Measurements from ENCODE around the gene NUDT14. TPM values are rescaled to one million over a fixed set of nuclear protein-coding genes. Genes with fewer than 3 reads are reported as not detected.

Gene NUDT14
- total RNA-seq, 1 experiment from 2014 or later: 13.6 TPM

- no peak for DNase-seq (ENCODE audit: extremely low read depth, low read depth)
Observed at GRCh38 chr14:105212541-105213300, 31.6 kb upstream of the NUDT14 start.

DNA sequence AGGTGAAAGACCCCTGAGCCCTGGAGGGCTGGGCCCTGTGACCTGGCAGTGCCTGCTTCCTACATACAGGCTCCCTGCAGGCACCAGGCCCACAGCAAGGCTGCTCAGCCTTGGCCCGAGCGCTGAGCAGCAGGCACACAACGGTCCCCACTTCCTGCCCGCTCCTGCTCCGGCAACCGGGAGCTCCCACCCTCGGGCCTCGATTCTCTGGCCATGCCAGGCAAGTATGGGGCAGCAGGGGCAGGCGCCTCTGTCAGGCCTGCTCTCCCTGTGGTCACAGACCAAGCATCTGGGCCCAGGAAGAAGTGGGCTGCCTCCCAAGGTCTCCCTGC, 30.6 kb upstream of the NUDT14 start:
- DNase-seq (ENCODE audit: extremely low read depth, low read depth): no peak

DNA sequence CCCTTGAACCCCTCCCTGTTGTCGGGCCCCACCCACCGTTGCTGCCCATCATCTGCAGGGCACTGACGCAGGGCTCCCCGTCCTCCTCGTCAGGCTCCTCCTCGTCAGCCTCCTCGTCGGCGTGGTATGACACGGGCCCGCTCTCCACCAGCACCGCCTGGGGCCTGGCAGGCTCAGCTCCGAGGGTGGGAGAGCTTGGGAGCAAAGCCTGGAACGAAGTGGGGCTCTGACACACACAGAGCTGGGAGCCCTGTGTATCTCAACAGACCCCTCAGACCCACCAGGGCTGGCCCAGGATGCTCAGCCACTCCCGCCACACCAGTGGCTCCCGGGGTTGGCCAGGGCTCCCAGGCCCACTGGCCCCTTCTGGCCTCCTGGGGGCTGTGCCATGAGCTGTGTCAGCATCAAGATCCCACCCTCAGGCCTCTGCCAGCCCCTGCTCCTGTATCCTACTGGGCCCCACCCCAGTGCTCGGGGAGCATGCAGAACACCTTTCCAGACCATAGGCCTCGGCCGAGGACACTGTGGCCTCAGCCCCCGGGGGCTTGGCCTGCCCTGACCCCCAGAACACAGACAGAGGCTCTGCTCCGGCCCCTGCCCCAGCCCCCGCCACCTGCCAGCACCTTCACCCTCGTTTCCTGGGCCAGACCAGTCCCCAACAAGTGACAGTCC, 30.1 kb upstream of the NUDT14 start:
- no peak for DNase-seq (ENCODE audit: extremely low read depth, low read depth)

- no peak for DNase-seq (ENCODE audit: extremely low read depth, low read depth)
Observed at GRCh38 chr14:105210266-105211025, 29.3 kb upstream of the NUDT14 start.

DNA sequence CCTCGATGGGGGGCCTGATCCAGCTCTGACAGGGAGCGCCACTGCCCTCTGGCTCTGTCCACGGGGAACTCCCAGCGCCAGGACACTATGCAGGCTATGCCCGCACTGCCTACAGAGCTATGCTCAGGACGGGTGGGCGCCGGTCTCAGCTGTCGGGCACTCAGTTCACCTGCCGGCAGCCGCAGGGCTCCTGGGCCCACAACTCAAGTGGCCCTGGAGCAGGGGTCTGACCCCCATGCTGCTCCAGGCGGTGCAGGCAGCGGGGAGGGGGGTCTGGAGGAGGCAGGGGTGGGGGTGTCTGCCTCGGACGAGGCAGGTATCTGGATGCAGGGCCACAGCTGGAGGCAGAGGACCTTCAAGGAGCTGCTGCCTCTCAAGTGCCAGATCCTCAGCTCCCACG, 28.5 kb upstream of the NUDT14 start:
- DNase-seq (ENCODE audit: extremely low read depth, low read depth): no peak

- DNase-seq (ENCODE audit: extremely low read depth, low read depth): no peak
Observed at GRCh38 chr14:105209091-105209490, 28.0 kb upstream of the NUDT14 start.

DNA sequence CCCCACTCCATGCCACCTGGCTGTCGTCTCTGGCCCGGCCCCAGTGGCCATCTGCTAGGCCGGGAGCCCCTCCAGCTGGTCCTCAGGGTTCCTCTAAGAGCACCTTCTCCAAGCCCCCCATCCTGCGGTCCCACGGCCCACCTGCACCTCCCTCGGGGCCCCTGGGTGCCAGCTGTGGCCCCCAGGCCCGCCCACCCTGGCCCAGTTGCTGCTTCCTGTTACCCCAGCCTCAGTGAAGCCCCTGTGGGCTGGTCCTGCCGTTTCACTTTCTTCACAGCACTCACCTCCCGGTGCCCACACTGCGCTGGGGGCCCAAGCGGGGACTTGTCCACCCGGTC, 27.6 kb upstream of the NUDT14 start:
- DNase-seq (ENCODE audit: extremely low read depth, low read depth): no peak

- no peak for DNase-seq (ENCODE audit: extremely low read depth, low read depth)
Observed at GRCh38 chr14:105207996-105208737, 27.1 kb upstream of the NUDT14 start.

DNA sequence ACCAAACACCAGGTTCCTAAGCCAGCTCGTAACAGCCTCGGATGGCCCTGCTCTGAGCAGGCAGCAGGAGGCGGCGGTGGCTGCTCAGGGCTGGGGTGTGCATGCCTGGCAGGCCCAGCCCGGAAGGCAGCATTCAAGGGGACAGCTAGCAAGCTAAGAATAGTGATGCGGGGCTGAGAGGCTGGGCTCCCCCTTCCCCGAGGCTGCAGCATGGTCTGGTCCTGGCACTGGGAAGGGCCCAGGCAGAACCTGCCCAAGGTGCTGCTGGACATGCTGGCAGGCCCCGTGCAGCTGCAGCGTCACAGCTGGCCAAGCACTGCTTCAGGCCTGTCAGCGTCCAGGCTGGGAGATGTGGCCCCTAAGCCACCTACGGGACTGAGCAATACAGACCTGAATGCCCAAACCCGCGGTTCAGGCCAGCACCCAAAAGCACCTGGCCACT, 26.4 kb upstream of the NUDT14 start:
- no peak for DNase-seq (ENCODE audit: extremely low read depth, low read depth)

DNA sequence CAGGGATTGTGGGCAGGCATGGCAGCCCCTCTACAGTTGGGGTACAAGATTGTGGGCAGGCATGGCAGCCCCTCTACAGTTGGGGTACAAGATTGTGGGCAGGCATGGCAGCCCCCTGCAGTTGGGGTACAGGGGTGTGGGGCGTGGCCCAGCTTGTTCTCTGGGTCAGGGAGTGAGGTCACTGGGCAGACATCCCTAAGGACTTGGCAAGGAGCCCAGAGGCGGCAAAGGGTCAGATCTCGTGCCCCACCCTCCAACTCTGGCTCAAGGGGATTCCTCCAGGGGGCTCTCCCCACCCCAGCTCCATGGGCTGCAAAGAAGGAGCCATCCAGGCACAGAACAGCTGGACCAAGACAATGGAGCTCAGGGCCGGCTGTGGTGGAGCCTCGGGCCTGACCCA, 25.8 kb upstream of the NUDT14 start:
- DNase-seq (ENCODE audit: extremely low read depth, low read depth): no peak

DNA sequence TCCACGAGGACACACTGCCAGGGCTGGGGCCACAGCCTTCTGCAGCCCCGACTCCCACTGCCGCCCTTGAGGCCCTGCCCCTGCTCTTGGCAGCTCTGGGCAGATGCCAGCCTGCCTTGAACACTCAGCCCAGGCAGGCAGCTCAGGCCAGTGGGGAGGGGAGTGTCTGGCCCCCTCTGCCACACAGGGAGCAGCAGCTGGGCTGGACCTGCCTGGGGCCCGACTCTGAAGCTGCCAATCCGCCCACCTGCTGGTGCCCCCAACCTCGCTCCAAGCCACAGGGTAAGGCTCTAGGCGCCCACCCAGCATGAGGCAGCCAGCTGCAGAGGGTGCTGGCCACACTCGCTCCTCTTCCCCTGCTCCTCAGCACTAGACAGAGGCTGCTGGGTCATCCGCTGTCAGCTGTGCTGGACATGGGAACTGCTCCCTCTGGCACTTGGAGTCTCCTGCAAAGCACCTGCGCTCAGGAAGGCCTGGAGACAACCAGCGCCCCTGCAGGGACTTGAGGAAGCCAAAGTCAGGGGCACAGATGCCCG, 24.6 kb upstream of the NUDT14 start:
- no peak for DNase-seq (ENCODE audit: extremely low read depth, low read depth)

DNA sequence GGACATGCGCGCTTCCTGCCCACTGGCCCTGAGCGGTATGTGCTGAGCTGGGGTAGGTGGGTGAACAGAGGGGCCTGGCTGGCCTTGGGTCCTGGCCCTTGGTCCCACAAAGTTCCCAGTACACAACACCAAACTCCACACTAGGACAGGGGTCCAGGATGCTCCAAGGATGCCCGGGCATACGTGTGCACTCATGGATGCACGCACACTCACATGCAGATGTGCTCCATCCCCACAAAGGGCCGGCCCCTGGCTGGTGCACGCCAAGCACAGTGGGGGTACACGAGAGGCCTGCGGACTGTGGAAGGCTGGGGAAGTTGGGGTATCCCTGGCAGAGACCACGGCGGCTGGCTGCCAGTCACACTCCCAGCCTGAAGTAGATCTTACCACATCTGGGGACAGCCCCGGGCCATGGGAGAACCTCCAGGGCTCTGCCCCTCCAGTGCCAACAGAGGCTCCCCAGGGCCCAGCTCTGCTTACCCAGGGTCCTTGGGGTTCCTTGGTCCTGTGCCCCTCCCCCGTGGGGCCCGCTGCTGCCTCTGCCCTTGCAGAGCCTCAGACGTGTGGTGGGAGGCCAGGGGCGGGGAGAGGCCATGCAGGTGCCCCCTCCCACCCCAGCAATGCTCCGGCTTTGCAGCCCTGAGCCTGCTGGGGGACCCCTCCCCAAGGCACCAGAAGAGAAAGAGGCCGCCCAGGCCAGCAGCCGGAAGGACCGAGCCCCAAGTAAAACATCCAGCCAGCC, 24.0 kb upstream of the NUDT14 start:
- DNase-seq (ENCODE audit: extremely low read depth, low read depth): no peak

DNA sequence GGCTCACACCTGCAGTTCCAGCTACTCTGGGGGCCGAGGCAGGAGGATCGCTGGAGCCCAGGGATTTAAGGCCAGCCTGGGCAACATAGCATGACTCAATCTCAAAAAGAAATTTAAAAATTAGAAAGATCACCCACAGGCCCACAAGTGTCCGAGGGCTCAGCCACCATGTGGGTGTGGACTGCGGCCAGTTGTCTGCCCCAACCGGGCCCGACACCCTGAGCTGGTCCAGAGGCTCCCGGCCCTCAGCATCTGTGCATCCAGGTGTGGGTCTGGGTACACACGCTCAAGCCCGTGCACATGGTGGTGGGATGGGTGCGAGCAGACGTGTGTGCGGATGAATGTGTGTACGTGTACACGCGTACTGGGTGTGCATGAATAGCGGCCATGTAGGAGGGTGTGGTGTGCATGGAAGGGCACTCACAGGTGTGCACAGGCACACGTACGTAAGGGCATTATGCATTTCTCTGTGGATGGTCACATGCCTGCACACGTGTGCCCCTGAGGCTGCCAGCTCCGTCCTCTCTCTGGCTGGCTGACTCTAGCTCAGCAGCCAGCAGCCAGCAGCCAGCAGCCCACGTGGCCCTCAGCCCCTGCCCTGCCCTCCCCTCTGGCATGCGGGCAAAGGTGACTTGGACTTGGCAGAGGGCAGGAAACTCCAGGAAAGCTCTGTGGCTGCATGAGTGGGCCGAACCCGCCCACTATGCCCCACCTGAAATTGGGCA, 23.3 kb upstream of the NUDT14 start:
- no peak for DNase-seq (ENCODE audit: extremely low read depth, low read depth)

DNA sequence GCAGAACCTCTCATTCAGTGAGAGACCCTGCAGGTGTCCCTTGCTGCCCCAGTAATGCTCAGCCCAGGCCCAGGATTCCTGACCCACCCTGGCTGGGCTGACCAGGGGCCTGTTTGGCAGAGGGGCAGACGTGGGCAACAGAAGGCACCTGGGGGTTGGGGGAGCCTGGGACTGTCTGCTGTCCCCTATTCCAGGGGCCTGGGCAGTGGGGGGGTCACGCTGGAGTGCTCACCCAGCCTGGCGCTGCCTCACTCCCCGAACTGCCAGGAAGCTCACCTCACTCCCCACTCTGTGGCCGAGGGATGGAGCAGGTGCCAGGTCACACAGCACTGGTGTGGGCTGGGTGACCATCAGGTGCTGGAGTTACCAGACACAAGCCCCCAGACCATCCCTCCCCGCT, 22.6 kb upstream of the NUDT14 start:
- no peak for DNase-seq (ENCODE audit: extremely low read depth, low read depth)

- DNase-seq (ENCODE audit: extremely low read depth, low read depth): peak; percentile 54
Observed at GRCh38 chr14:105203057-105203531, 22.0 kb upstream of the NUDT14 start.

- DNase-seq (ENCODE audit: extremely low read depth, low read depth): no peak
Observed at GRCh38 chr14:105201925-105202513, 20.9 kb upstream of the NUDT14 start.

GRCh38 chr14:105201156-105201924, 20.2 kb upstream of the NUDT14 start:
- no peak for DNase-seq (ENCODE audit: extremely low read depth, low read depth)

GRCh38 chr14:105200641-105201040, 19.5 kb upstream of the NUDT14 start:
- no peak for DNase-seq (ENCODE audit: extremely low read depth, low read depth)

All from NCI-H460 (cell line).